Ascending aorta (tissue), 2 donors: ENCODE data around the gene AKNA. TPM values are rescaled to one million over a fixed set of nuclear protein-coding genes. Genes with fewer than 3 reads are reported as not detected.
"Not testable (repeated sequence)": the region's sequence is repeated elsewhere in the genome, so short reads cannot be mapped to it uniquely, and the experiment has no call there.

Source experiments
- DNase-seq, 2 donors: peaks; one replicate each; pipeline ENCODE4 v3.0.0-alpha.2; 2019; ENCODE audit warnings: low spot score in 2 of 2
- H3K27ac ChIP-seq, 2 donors: fragments of 200-600 bp; sonication (generic); one replicate each; pipeline ENCODE4 v1.5.1; 2016 to 2017; ENCODE audit warnings: mild to moderate bottlenecking in 1 of 2
- H3K27me3 ChIP-seq: fragments of 200-600 bp; sonication (generic); one replicate; pipeline ENCODE4 v1.5.1; 2017
- H3K36me3 ChIP-seq, 2 donors: fragments of 200-600 bp; sonication (generic); one replicate each; pipeline ENCODE4 v1.5.1; 2016
- H3K4me1 ChIP-seq, 2 donors: fragments of 200-600 bp; sonication (generic); one replicate each; pipeline ENCODE4 v1.5.1; 2016 to 2017; ENCODE audit warnings: mild to moderate bottlenecking in 1 of 2
- H3K4me3 ChIP-seq, 2 donors: fragments of 200-600 bp; sonication (generic); one replicate each; pipeline ENCODE4 v1.5.1; 2016 to 2017; ENCODE audit warnings: mild to moderate bottlenecking in 1 of 2
- H3K9me3 ChIP-seq, 2 donors: fragments of 200-600 bp; sonication (generic); one replicate each; pipeline ENCODE4 v1.5.1; 2016
- intact Hi-C: fragments of 100-400 bp; cut with DNase I; formaldehyde crosslinking; loops from one replicate; pipeline ENCODE4 v1.15.1; 2023
- total RNA-seq: library from RNA; depleted of rRNA; stranded (reverse); fragments of >200 nt; gene quantifications from one replicate; pipeline ENCODE4 v1.1.0, GENCODE V29; 2016
- TF ChIP-seq, protein P1 (sequence below), 3 experiments: fragments of 200-600 bp in 2 of 3; fragments of 450-650 bp in 1 of 3; sonication (generic) in 2 of 3; IDR thresholded peaks; one replicate each; pipeline ENCODE4 v1.5.1; 2016 to 2019; ENCODE audit warnings: antibody characterized with exemption in 3 of 3, mild to moderate bottlenecking in 1 of 3, moderate library complexity in 1 of 3

Gene AKNA
- total RNA-seq, 1 donor from 2014 or later = 87.9 TPM

DNA sequence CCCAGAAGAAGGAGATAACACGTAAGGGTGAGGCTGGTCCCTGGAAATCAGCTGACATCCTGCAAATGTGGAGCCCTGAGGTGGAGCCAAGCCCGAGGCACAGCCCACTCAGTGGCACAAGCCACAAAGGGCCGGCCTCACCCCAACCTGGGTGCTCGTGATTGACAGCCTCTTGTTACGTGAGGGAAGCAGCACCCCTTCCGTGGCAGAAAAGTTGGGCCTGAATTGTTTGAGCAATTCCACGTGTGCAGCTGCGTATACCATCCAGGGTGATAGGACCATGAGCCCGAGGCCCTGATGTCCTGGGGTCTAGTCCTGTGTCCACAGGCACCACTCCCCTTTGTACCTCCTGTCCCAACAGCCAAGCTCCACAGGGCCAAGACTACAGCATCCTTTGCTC, 53.3 kb downstream of the AKNA start:
- no peak overlapping the region for H3K4me3 ChIP-seq
- no peak overlapping the region for H3K27ac ChIP-seq
- H3K4me1 ChIP-seq = peaks cover 0 to 2% of the 10 kb centered on the region in 2 donors
- TF ChIP-seq, protein P1, sequence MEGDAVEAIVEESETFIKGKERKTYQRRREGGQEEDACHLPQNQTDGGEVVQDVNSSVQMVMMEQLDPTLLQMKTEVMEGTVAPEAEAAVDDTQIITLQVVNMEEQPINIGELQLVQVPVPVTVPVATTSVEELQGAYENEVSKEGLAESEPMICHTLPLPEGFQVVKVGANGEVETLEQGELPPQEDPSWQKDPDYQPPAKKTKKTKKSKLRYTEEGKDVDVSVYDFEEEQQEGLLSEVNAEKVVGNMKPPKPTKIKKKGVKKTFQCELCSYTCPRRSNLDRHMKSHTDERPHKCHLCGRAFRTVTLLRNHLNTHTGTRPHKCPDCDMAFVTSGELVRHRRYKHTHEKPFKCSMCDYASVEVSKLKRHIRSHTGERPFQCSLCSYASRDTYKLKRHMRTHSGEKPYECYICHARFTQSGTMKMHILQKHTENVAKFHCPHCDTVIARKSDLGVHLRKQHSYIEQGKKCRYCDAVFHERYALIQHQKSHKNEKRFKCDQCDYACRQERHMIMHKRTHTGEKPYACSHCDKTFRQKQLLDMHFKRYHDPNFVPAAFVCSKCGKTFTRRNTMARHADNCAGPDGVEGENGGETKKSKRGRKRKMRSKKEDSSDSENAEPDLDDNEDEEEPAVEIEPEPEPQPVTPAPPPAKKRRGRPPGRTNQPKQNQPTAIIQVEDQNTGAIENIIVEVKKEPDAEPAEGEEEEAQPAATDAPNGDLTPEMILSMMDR (IDR thresholded peaks at IDR 0.05) = no peak
- intact Hi-C loops = no loop called here
- no peaks in the 10 kb centered on the region for H3K27me3 ChIP-seq
- no peaks in the 10 kb centered on the region for H3K9me3 ChIP-seq
- DNase-seq = no peak
- peaks cover 37 to 46% of the 10 kb centered on the region in 2 donors for H3K36me3 ChIP-seq

- DNase-seq, H3K9me3 ChIP-seq, intact Hi-C loops, H3K4me1 ChIP-seq, H3K27me3 ChIP-seq, H3K27ac ChIP-seq, H3K4me3 ChIP-seq: not testable (repeated sequence)
- peaks cover 31 to 38% of the 10 kb centered on the region in 2 donors for H3K36me3 ChIP-seq
Measured at GRCh38 chr9:114333718-114334117, 54.1 kb downstream of the AKNA start.

DNA sequence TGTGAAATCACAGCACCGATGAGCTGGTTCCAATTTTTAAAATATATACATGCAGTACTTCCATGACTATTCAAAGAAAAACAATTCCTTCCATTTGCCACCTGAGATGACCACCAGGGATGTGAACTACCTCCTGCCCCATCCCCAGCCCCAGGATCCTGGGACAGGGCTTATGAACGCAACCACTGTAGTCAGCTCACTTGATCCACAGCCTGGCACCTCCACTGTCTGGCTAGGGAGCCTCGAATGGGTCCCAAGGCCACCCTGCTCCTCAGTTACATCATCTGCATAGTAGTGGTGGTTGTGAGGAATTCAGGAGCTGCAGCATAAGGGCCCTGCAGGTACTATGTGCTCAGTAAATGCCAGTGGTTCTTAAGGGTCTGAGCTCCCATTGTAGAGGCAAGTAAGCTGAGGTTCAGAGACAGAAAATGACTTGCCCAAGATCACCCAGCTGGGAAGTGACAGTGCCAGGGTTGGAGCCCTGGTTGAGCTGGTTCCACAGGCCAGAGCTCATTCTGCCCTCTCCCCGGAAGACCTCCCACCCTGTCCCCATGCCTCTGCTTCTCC, 55.2 kb downstream of the AKNA start:
- H3K4me1 ChIP-seq, H3K27ac ChIP-seq, H3K27me3 ChIP-seq, DNase-seq, H3K9me3 ChIP-seq, intact Hi-C loops, H3K4me3 ChIP-seq: not testable (repeated sequence)
- H3K36me3 ChIP-seq = peaks cover 20 to 27% of the 10 kb centered on the region in 2 donors

DNA sequence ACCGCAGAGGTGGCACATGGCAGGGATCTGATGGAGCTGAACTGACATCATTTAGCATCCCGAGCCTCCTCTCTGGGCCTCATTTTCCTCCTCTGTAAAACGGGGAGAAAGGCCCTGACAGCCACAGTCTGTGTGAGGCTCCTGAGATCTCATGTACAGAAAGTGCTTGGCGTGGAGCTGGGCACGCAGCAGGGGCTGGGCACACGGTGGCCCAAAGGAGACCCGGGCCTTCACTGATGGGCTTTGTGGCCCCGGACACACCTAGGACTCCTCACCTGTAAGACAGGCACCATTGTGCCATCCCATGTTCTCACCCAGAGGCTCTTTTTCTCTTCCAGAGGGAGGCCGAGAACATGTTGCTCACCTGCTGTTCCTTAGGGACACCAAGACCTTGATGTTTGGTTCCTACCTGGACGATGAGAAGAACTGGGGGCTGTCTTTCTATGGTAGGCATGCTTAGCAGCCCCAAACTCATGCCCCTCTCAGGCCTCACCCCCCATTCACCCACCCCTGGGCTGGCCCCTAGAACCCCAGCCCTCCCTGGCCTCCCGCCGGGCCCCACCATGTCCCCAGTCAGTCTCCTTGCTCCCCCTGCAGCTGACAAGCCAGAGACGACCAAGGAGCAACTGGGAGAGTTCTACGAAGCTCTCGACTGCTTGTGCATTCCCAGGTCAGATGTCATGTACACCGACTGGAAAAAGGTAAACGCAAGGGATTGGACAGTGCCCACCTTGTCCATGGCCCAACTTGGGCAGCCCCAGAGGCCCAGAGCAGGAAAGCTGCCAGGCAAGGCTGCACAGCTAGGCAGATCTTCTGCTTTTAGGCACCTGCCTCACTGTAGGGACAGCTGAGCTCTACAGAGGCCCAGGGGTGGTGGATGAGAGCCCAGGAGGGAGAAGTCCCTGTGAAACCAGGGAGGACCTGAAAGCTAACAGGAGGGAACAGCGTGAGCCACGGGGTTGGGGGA, 56.3 kb downstream of the AKNA start:
- H3K4me3 ChIP-seq, intact Hi-C loops, H3K27ac ChIP-seq, H3K9me3 ChIP-seq, H3K27me3 ChIP-seq, DNase-seq, H3K4me1 ChIP-seq: not testable (repeated sequence)
- peaks cover 11 to 16% of the 10 kb centered on the region in 2 donors for H3K36me3 ChIP-seq

- TF ChIP-seq, protein P1 (IDR thresholded peaks at IDR 0.05) = no peak
- H3K27me3 ChIP-seq = no peaks in the 10 kb centered on the region
- intact Hi-C loops = no loop called here
Measured at GRCh38 chr9:114330636-114331035, 57.1 kb downstream of the AKNA start.

DNA sequence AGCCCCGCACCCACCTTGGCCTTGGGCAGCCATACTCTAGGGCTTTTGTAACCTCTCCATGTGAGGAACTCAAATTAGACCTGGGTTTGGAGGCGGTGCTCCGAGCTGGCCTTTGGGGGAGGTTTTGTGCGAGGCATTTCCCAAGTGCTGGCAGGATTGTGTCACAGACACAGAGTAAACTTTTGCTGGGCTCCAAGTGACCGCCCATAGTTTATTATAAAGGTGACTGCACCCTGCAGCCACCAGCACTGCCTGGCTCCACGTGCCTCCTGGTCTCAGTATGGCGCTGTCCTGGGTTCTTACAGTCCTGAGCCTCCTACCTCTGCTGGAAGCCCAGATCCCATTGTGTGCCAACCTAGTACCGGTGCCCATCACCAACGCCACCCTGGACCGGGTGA, 58.2 kb downstream of the AKNA start, which contains the start of gene ORM2:
ORM2 (plus strand) TSS at position 245 of the 398 bp plus-strand sequence; CDS start at position 281, 36 bp downstream.
- intact Hi-C loops, H3K9me3 ChIP-seq, DNase-seq, H3K36me3 ChIP-seq, H3K4me1 ChIP-seq, H3K27ac ChIP-seq, H3K4me3 ChIP-seq, H3K27me3 ChIP-seq: not testable (repeated sequence)

More at GRCh38 chr9:114330636-114331035, 57.1 kb downstream of the AKNA start:
- Histone ChIP-seq H3K4me1 (no peaks in the 10 kb centered on the region), H3K9me3 (no peaks in the 10 kb centered on the region), H3K27ac (no peak overlapping the region), H3K4me3 (no peak overlapping the region), H3K36me3 (peaks cover 5 to 9% of the 10 kb centered on the region in 2 donors)
- no peak for DNase-seq

DNA sequence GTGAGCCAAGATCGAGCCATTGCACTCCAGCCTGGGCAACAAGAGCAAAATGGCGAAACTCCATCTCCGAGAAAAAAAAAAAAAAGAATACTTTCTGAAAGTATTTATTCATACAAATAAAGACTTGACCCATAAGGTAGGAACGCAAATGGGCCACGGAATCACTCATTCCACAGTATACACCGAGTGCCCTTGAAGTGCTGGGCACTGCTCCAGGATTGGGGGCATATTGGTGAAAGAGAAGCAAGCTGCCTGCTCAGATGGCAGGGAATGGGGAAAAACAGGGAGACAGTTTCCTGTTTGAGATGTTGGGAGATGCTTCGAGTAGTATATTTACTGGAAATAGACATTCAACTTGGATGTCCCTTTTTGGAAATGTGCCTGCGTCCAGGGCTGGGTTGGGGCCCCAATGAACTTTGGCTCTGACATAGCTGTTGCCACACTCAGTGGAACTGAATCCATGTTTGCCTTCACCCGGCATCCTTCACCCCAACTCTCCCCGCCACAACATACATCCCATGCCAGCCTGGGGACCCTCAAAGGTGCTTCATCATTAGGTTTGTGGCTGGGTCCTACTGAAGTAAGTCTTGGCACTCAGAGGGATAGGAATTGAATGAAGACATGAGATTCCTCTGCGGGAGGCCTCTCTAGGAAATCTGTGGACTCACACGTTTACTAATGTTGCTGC, 58.7 kb downstream of the AKNA start:
- H3K4me1 ChIP-seq, H3K4me3 ChIP-seq, H3K9me3 ChIP-seq, H3K36me3 ChIP-seq, intact Hi-C loops, H3K27ac ChIP-seq, DNase-seq, H3K27me3 ChIP-seq: not testable (repeated sequence)

- H3K4me1 ChIP-seq, H3K27ac ChIP-seq, intact Hi-C loops, DNase-seq, H3K9me3 ChIP-seq, H3K36me3 ChIP-seq, H3K4me3 ChIP-seq, H3K27me3 ChIP-seq: not testable (repeated sequence)
Measured at GRCh38 chr9:114328357-114328820, 59.4 kb downstream of the AKNA start.
